Natural killer cell treated with Interleukin-12 subunit alpha and Interleukin-12 subunit beta and Interleukin-15 and Interleukin-18, amount 100 ng/mL, for 72 hours (primary cell): ENCODE data around the gene OIT3. TPM values are rescaled to one million over a fixed set of nuclear protein-coding genes. Genes with fewer than 3 reads are reported as not detected.

Experiments
- ATAC-seq, 2 donors: fragments of 150-1000 bp; cut with Tn5 transposase in 1 of 2; sonication (Bioruptor Pico), chemical (Tn5 transposase) in 1 of 2; 2 replicates each; pipeline ENCODE4 v1.10.0; 2021
- DNase-seq: peaks from one replicate; pipeline ENCODE4 v3.0.0; 2022; ENCODE audit warnings: low spot score
- H3K27ac Mint-ChIP-seq, 2 donors: 1 replicate in 1 of 2; 2 replicates in 1 of 2; pipeline ENCODE4 v1.8.0; 2022; ENCODE audit warnings: mixed read lengths in 2 of 2, mild to moderate bottlenecking in 1 of 2, moderate library complexity in 1 of 2
- H3K27me3 Mint-ChIP-seq, 2 donors: 1 replicate in 1 of 2; 2 replicates in 1 of 2; pipeline ENCODE4 v1.8.0; 2022; ENCODE audit warnings: mixed read lengths in 2 of 2
- H3K36me3 Mint-ChIP-seq: one replicate; pipeline ENCODE4 v1.8.0; 2022; ENCODE audit warnings: mixed read lengths
- H3K4me1 Mint-ChIP-seq, 2 donors: 1 replicate in 1 of 2; 2 replicates in 1 of 2; pipeline ENCODE4 v1.8.0; 2022; ENCODE audit warnings: low read depth in 2 of 2, mixed read lengths in 2 of 2, mild to moderate bottlenecking in 1 of 2
- H3K4me3 Mint-ChIP-seq: one replicate; pipeline ENCODE4 v1.8.0; 2022; ENCODE audit warnings: mixed read lengths
- H3K9me3 Mint-ChIP-seq: 2 replicates; pipeline ENCODE4 v1.8.0; 2022; ENCODE audit warnings: mixed read lengths
- total RNA-seq, 2 donors: library from RNA; stranded (reverse); gene quantifications; one replicate each; pipeline ENCODE4 v1.2.3, GENCODE V29; 2022

The OIT3 gene
- total RNA-seq, 2 donors from 2014 or later, result not detected

GRCh38 chr10:72981882-72982529 lies 88.5 kb downstream of the OIT3 start:
- Mint-ChIP-seq H3K27ac (no peak overlapping the region), H3K9me3 (peaks cover 23% of the 10 kb centered on the region), H3K27me3 (peaks cover 18 to 28% of the 10 kb centered on the region in 2 donors), H3K4me1 (no peaks in the 10 kb centered on the region), H3K36me3 (peaks cover 36% of the 10 kb centered on the region), H3K4me3 (no peak overlapping the region)
- no peak for DNase-seq
- no peak for ATAC-seq

Other genes starting within 250 kb of the OIT3 start
- gene MCU, start 201.6 kb upstream of the OIT3 start, total RNA-seq, result 10 to 100 TPM; 11.6 to 18.7 TPM
- not detected for gene PLA2G12B, start 61.1 kb downstream of the OIT3 start, total RNA-seq
- 10 to 100 TPM; 30.8 to 61.1 TPM for gene P4HA1, start 203.1 kb downstream of the OIT3 start, total RNA-seq
- gene NUDT13, start 216.7 kb downstream of the OIT3 start, total RNA-seq, result 1 to 10 TPM; 1.1 to 1.3 TPM